Right lobe of liver (tissue), 6 donors: Measurements from ENCODE around the gene COL7A1. TPM values are rescaled to one million over a fixed set of nuclear protein-coding genes. Genes with fewer than 3 reads are reported as not detected.

Source experiments
- ATAC-seq, 4 donors: fragments of 200-7000 bp; cut with Tn5 transposase; one replicate each; pipeline ENCODE4 v1.9.1; 2020; ENCODE audit warnings: mild to moderate bottlenecking in 4 of 4, moderate library complexity in 4 of 4
- DNase-seq, 3 donors: peaks; one replicate each; pipeline ENCODE4 v3.0.0-alpha.2; 2020
- H3K27ac ChIP-seq, 3 donors: fragments of 200-600 bp; one replicate each; pipeline ENCODE4 v1.8.0; 2022
- H3K27me3 ChIP-seq, 2 donors: fragments of 200-600 bp; one replicate each; pipeline ENCODE4 v1.8.0; 2022
- H3K36me3 ChIP-seq, 4 donors: fragments of 200-600 bp; sonication (generic) in 1 of 4; one replicate each; pipeline versions ENCODE4 v1.5.1 to v1.8.0; 2017 to 2022; ENCODE audit warnings: control low read depth in 1 of 4
- H3K4me1 ChIP-seq, 4 donors: fragments of 200-600 bp; sonication (generic) in 1 of 4; one replicate each; pipeline versions ENCODE4 v1.5.1 to v1.8.0; 2017 to 2022; ENCODE audit warnings: control low read depth in 1 of 4
- H3K4me3 ChIP-seq, 3 donors: fragments of 200-600 bp; one replicate each; pipeline ENCODE4 v1.8.0; 2022
- H3K9me3 ChIP-seq, 4 donors: fragments of 200-600 bp; sonication (generic) in 1 of 4; one replicate each; pipeline versions ENCODE4 v1.5.1 to v1.8.0; 2017 to 2022; ENCODE audit warnings: control low read depth in 1 of 4
- CTCF ChIP-seq, 4 donors: fragments of 200-600 bp in 3 of 4; fragments of 450-650 bp in 1 of 4; IDR thresholded peaks; one replicate each; pipeline versions ENCODE4 v1.5.1 to v1.8.0; 2016 to 2022; ENCODE audit warnings: antibody characterized with exemption in 4 of 4, mild to moderate bottlenecking in 2 of 4
- POLR2A ChIP-seq: fragments of 450-650 bp; IDR thresholded peaks from one replicate; pipeline ENCODE4 v1.6.1; 2017; ENCODE audit warnings: antibody characterized with exemption, mild to moderate bottlenecking
- WGBS: methylation state at CpG from one replicate; pipeline ENCODE4 v1.1.6; 2018; ENCODE audit warnings: low coverage, low lambda C conversion rate; ENCODE audit not compliant: insufficient coverage; ENCODE audit errors: missing lambda C conversion rate; 5-methylcytosine and 5-hydroxymethylcytosine counted together
- intact Hi-C, 2 donors: fragments of 100-400 bp; cut with DNase I; formaldehyde crosslinking; loops; one replicate each; pipeline versions ENCODE4 v1.11.2 to v1.14.1; 2022
- long read RNA-seq: library from polyadenylated mRNA; unstranded; transcript quantifications from one replicate; pipeline ENCODE4 v2.0.0, GENCODE V29; 2019
- total RNA-seq, 6 experiments: library from RNA; depleted of rRNA in 2 of 6; stranded (reverse); fragments of >200 nt in 2 of 6; fragmentation: NEBNext Ultra II Directional in 3 of 6; extraction: Animal tissue kit (Norgen Biotek cat#: 25700) in 3 of 6; gene quantifications; one replicate each; pipeline versions ENCODE4 v1.1.0 to v1.2.4, GENCODE V29; 2016 to 2023
- donor health status: DM: no; HTN: yes; CAD: no.
- donor health status: DM: no; HTN: no; CAD: no.
- donor health status: DM: no; HTN: no; CAD: no.
- donor health status: DM: no; HTN: yes; CAD: no.
- donor health status: DM: no; HTN: yes; CAD: no.

The COL7A1 gene
- 1 to 10 TPM in 4 of 6 experiments, under 1 TPM in 2; 0.31 to 1.7 (median 1.1) TPM for total RNA-seq
- long read RNA-seq, result 0 reads

- H3K27ac ChIP-seq, result no peak within 1 kb of the TSS
- ATAC-seq, result no peak
- no peaks in the 10 kb centered on the region for H3K9me3 ChIP-seq
- no peak within 1 kb of the TSS for H3K4me3 ChIP-seq
- intact Hi-C loops, result no loop called here
- no peaks in the 10 kb centered on the region for H3K4me1 ChIP-seq
- peaks cover 0 to 19% (median 8%) of the 10 kb centered on the region in 4 donors for H3K36me3 ChIP-seq
- no peak for DNase-seq
- 14% methylated on average over 8 of the region's 35 CpGs for WGBS
- H3K27me3 ChIP-seq, result no peaks in the 10 kb centered on the region
- TF ChIP-seq CTCF (IDR thresholded peaks at IDR 0.05) (no peak), POLR2A (no peak)
These were observed at the start of gene COL7A1 for GRCh38 chr3:48595075-48595525. COL7A1 (minus strand) TSS chr3:48595329; CDS start chr3:48595159, 170 bp downstream.

- no peaks in the 10 kb centered on the region for H3K4me1 ChIP-seq
- H3K4me3 ChIP-seq, result no peak overlapping the region
- ATAC-seq, result no peak
- H3K27me3 ChIP-seq, result no peaks in the 10 kb centered on the region
- no peaks in the 10 kb centered on the region for H3K9me3 ChIP-seq
- TF ChIP-seq POLR2A, result no peak
- TF ChIP-seq CTCF (IDR thresholded peaks at IDR 0.05), result no peak
- H3K36me3 ChIP-seq, result no peaks in the 10 kb centered on the region
- no CpG with 5 or more reads among the region's 12 CpGs for WGBS
- DNase-seq, result no peak
- intact Hi-C loops, result no loop called here
- H3K27ac ChIP-seq, result no peak overlapping the region
These were observed 47.5 kb upstream of the COL7A1 start for GRCh38 chr3:48642605-48643004.

GRCh38 chr3:48641396-48641795 is 46.3 kb upstream of the COL7A1 start:
- no peaks in the 10 kb centered on the region for H3K4me1 ChIP-seq
- H3K27ac ChIP-seq, result no peak overlapping the region
- no peak overlapping the region for H3K4me3 ChIP-seq
- peak in 1 of 4 donors; percentile 23 for ATAC-seq
- H3K9me3 ChIP-seq, result no peaks in the 10 kb centered on the region
- 100% methylated on average over 1 of the region's 3 CpGs for WGBS
- no peaks in the 10 kb centered on the region for H3K36me3 ChIP-seq
- no peak for TF ChIP-seq POLR2A
- no peak for TF ChIP-seq CTCF (IDR thresholded peaks at IDR 0.05)
- no peak for DNase-seq
- H3K27me3 ChIP-seq, result no peaks in the 10 kb centered on the region
- intact Hi-C loops, result no loop called here

GRCh38 chr3:48639944-48640606 is 44.9 kb upstream of the COL7A1 start:
- TF ChIP-seq POLR2A, result no peak
- TF ChIP-seq CTCF (IDR thresholded peaks at IDR 0.05), result no peak
- Histone ChIP-seq H3K36me3 (no peaks in the 10 kb centered on the region), H3K27ac (no peak overlapping the region), H3K9me3 (no peaks in the 10 kb centered on the region), H3K4me1 (no peaks in the 10 kb centered on the region), H3K27me3 (no peaks in the 10 kb centered on the region), H3K4me3 (no peak overlapping the region)
- ATAC-seq, result no peak
- intact Hi-C loops, result no loop called here
- no peak for DNase-seq
- no CpG with 5 or more reads among the region's 38 CpGs for WGBS
